ENCODE data around the gene NDUFB10. TPM values are rescaled to one million over a fixed set of nuclear protein-coding genes. Genes with fewer than 3 reads are reported as not detected.

The NDUFB10 gene
- total and polyA plus RNA-seq, 2 donors (not counting 1 experiment from before 2014, with no cell fraction given): 123 to 149 TPM

- Histone ChIP-seq H3K4me3 (replicated peaks in 1 of 4; ENCODE audit: control extremely low read depth in 1 of 4, insufficient read depth in 1 of 4, low read depth in 3 of 4, low read length in 4 of 4) (peak overlapping the region; percentile 79 to 93 (median 82)), H2AFZ (ENCODE audit: low read length) (peak overlapping the region; percentile 80), H3K4me2 (ENCODE audit: extremely low read depth, insufficient read depth, low read length) (peak overlapping the region; percentile 92), H3K4me1 (ENCODE audit: control insufficient read depth, extremely low read depth, insufficient read depth, low read length) (peaks cover 7% of the 10 kb centered on the region), H3K27ac (ENCODE audit: insufficient read depth, low read length) (no peak overlapping the region), H3K27me3 (ENCODE audit: control insufficient read depth, insufficient read depth, low read length) (no peaks in the 10 kb centered on the region), H3K9me3 (ENCODE audit: control insufficient read depth, insufficient read depth, low read depth, low read length) (no peaks in the 10 kb centered on the region), H4K20me1 (ENCODE audit: control insufficient read depth, extremely low read depth, insufficient read depth, low read length) (no peaks in the 10 kb centered on the region), H3K36me3 (ENCODE audit: control insufficient read depth, insufficient read depth, low read length) (peaks cover 8% of the 10 kb centered on the region), H3K9ac (ENCODE audit: insufficient read depth, low read length) (peak overlapping the region; percentile 76), H3K79me2 (ENCODE audit: control insufficient read depth, insufficient read depth, low read length) (no peaks in the 10 kb centered on the region)
- no peak for TF ChIP-seq EZH2 (IDR thresholded peaks at IDR 0.05; ENCODE audit: low read length, missing control alignments)
- no peak for TF ChIP-seq CTCF (conservative IDR thresholded peaks at IDR 0.05 in 1 of 2, IDR thresholded peaks at IDR 0.05 in 1 of 2; ENCODE audit: low read depth in 1 of 2, low read length in 2 of 2)
- peak in 1 of 2 donors; percentile 35 for DNase-seq (ENCODE audit: low read depth in 2 of 2)
Measured at GRCh38 chr16:1942047-1942809, 17.1 kb upstream of the NDUFB10 start.

DNA sequence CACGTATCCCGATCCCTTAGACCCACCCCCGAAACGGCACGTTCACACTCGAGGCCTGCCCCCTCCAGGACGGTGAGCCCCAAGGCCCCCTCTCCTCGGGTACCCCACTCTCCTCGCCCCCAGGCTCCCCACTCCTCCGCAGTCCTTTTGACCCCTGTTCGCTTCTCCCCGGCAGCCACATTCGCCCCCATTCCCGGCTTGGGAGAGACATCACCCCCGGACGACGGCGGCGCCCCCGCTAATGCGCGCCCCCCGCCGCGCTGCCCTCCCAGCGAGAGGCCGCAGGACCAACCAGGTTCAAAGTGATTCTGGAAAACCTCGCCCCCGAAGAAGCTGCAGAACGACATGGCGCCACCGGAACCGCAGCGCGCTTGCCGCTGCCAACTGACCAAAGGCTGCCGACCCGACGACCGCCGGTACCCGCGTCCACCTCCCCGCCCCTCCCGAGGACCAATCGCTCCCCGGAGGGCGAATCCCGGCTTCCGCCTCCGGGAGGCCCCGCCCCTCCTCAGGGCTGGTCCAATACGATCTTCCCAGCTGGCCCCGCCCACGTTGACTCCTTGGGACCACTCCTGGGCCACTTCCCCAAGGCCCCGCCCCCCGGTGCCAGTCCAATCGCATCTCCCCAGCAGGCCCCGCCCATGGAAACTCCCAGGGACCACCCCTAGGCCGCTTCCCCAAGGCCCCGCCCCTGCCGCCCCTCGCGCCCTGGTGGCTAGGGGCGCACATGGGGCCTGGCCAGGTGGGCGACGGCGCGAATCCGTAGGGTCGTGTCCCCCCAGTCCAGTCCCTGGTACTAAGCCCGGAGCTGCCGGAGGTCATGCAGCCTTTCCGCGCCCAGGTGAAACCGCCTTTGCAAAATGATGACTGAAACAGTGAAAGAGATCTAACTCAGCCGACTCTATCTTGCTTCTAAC, 16.3 kb upstream of the NDUFB10 start, which contains the start of gene MSRB1:
MSRB1 (minus strand) TSS at position 390 of the 917 bp plus-strand sequence; CDS start at position 347, 43 bp downstream.
- H2AFZ ChIP-seq (ENCODE audit: low read length): peak within 1 kb of the TSS; percentile 90
- H3K9me3 ChIP-seq (ENCODE audit: control insufficient read depth, insufficient read depth, low read depth, low read length): no peaks in the 10 kb centered on the region
- H3K36me3 ChIP-seq (ENCODE audit: control insufficient read depth, insufficient read depth, low read length): peaks cover 8% of the 10 kb centered on the region
- peak within 1 kb of the TSS; percentile 92 for H3K4me2 ChIP-seq (ENCODE audit: extremely low read depth, insufficient read depth, low read length)
- peak within 1 kb of the TSS; percentile 51 for H3K27ac ChIP-seq (ENCODE audit: insufficient read depth, low read length)
- no peak for TF ChIP-seq EZH2 (IDR thresholded peaks at IDR 0.05; ENCODE audit: low read length, missing control alignments)
- peak; percentile 95 to 97 for DNase-seq (ENCODE audit: low read depth in 2 of 2)
- no peaks in the 10 kb centered on the region for H3K27me3 ChIP-seq (ENCODE audit: control insufficient read depth, insufficient read depth, low read length)
- H3K79me2 ChIP-seq (ENCODE audit: control insufficient read depth, insufficient read depth, low read length): no peaks in the 10 kb centered on the region
- no peaks in the 10 kb centered on the region for H4K20me1 ChIP-seq (ENCODE audit: control insufficient read depth, extremely low read depth, insufficient read depth, low read length)
- H3K9ac ChIP-seq (ENCODE audit: insufficient read depth, low read length): peak within 1 kb of the TSS; percentile 76
- peak within 1 kb of the TSS; percentile 79 to 93 (median 82) for H3K4me3 ChIP-seq (replicated peaks in 1 of 4; ENCODE audit: control extremely low read depth in 1 of 4, insufficient read depth in 1 of 4, low read depth in 3 of 4, low read length in 4 of 4)
- peaks cover 7% of the 10 kb centered on the region for H3K4me1 ChIP-seq (ENCODE audit: control insufficient read depth, extremely low read depth, insufficient read depth, low read length)

GRCh38 chr16:1944612-1945199, 14.6 kb upstream of the NDUFB10 start:
- Histone ChIP-seq H3K36me3 (ENCODE audit: control insufficient read depth, insufficient read depth, low read length) (peaks cover 4% of the 10 kb centered on the region), H3K27ac (ENCODE audit: insufficient read depth, low read length) (no peak overlapping the region), H3K4me2 (ENCODE audit: extremely low read depth, insufficient read depth, low read length) (no peak overlapping the region), H3K79me2 (ENCODE audit: control insufficient read depth, insufficient read depth, low read length) (no peaks in the 10 kb centered on the region), H3K9ac (ENCODE audit: insufficient read depth, low read length) (no peak overlapping the region), H3K4me3 (replicated peaks in 1 of 4; ENCODE audit: control extremely low read depth in 1 of 4, insufficient read depth in 1 of 4, low read depth in 3 of 4, low read length in 4 of 4) (no peak overlapping the region), H3K9me3 (ENCODE audit: control insufficient read depth, insufficient read depth, low read depth, low read length) (no peaks in the 10 kb centered on the region), H2AFZ (ENCODE audit: low read length) (no peak overlapping the region), H4K20me1 (ENCODE audit: control insufficient read depth, extremely low read depth, insufficient read depth, low read length) (no peaks in the 10 kb centered on the region), H3K4me1 (ENCODE audit: control insufficient read depth, extremely low read depth, insufficient read depth, low read length) (peaks cover 7% of the 10 kb centered on the region), H3K27me3 (ENCODE audit: control insufficient read depth, insufficient read depth, low read length) (no peaks in the 10 kb centered on the region)
- no peak for DNase-seq (ENCODE audit: low read depth in 2 of 2)
- no peak for TF ChIP-seq CTCF (conservative IDR thresholded peaks at IDR 0.05 in 1 of 2, IDR thresholded peaks at IDR 0.05 in 1 of 2; ENCODE audit: low read depth in 1 of 2, low read length in 2 of 2)
- no peak for TF ChIP-seq EZH2 (IDR thresholded peaks at IDR 0.05; ENCODE audit: low read length, missing control alignments)
